Cardiac muscle cell (in vitro differentiated cells and primary cell): ENCODE data around the gene COLGALT1. TPM values are rescaled to one million over a fixed set of nuclear protein-coding genes. Genes with fewer than 3 reads are reported as not detected.

ENCODE experiments used
- DNase-seq, 2 donors: peaks; one replicate each; pipeline versions ENCODE4 v3.0.0 to v3.0.0-alpha.2; 2010 to 2017; ENCODE audit warnings: low read depth in 1 of 2, low spot score in 1 of 2
- H3K27ac ChIP-seq: fragments of 200-600 bp; sonication (generic); 2 replicates; pipeline ENCODE4 v1.5.1; 2016
- H3K27me3 ChIP-seq: fragments of 200-600 bp; sonication (generic); 2 replicates; pipeline ENCODE4 v1.6.0; 2016; ENCODE audit warnings: control low read depth
- H3K36me3 ChIP-seq: fragments of 200-600 bp; sonication (generic); 2 replicates; pipeline ENCODE4 v1.5.1; 2016; ENCODE audit warnings: control low read depth
- H3K4me1 ChIP-seq: fragments of 200-600 bp; sonication (generic); 2 replicates; pipeline ENCODE4 v1.8.1; 2017; ENCODE audit warnings: low read depth, mild to moderate bottlenecking, mixed run types
- H3K4me3 ChIP-seq: fragments of 200-600 bp; sonication (generic); 2 replicates; pipeline ENCODE4 v1.5.1; 2016; ENCODE audit warnings: mild to moderate bottlenecking
- H3K9me3 ChIP-seq: fragments of 200-600 bp; sonication (generic); 2 replicates; pipeline ENCODE4 v1.5.1; 2017; ENCODE audit warnings: low read depth, mild to moderate bottlenecking, control low read depth
- polyA plus RNA-seq: library from polyadenylated mRNA; unstranded; fragments of >200 nt; fragmentation: Nextera tagmentation; extraction: Ambion mirVana; gene quantifications from 2 replicates; pipeline ENCODE4 v1.2.1, GENCODE V29; 2016
- total RNA-seq: library from RNA; depleted of rRNA; stranded (reverse); fragments of >200 nt; gene quantifications from 2 replicates; pipeline ENCODE4 v1.2.3, GENCODE V29; 2016
- TF ChIP-seq, protein P1 (sequence below): IDR thresholded peaks from 2 replicates; pipeline ENCODE4 v1.5.1; 2012; ENCODE audit warnings: low read depth, mild to moderate bottlenecking, low read length

The COLGALT1 gene
- total and polyA plus RNA-seq, 2 experiments from 2014 or later: 41.1 to 93.5 TPM

GRCh38 chr19:17541184-17541759 is 14.2 kb upstream of the COLGALT1 start:
- Histone ChIP-seq H3K4me3 (no peak overlapping the region), H3K36me3 (no peaks in the 10 kb centered on the region), H3K4me1 (no peaks in the 10 kb centered on the region), H3K27ac (no peak overlapping the region), H3K27me3 (no peaks in the 10 kb centered on the region), H3K9me3 (no peaks in the 10 kb centered on the region)
- TF ChIP-seq, protein P1, sequence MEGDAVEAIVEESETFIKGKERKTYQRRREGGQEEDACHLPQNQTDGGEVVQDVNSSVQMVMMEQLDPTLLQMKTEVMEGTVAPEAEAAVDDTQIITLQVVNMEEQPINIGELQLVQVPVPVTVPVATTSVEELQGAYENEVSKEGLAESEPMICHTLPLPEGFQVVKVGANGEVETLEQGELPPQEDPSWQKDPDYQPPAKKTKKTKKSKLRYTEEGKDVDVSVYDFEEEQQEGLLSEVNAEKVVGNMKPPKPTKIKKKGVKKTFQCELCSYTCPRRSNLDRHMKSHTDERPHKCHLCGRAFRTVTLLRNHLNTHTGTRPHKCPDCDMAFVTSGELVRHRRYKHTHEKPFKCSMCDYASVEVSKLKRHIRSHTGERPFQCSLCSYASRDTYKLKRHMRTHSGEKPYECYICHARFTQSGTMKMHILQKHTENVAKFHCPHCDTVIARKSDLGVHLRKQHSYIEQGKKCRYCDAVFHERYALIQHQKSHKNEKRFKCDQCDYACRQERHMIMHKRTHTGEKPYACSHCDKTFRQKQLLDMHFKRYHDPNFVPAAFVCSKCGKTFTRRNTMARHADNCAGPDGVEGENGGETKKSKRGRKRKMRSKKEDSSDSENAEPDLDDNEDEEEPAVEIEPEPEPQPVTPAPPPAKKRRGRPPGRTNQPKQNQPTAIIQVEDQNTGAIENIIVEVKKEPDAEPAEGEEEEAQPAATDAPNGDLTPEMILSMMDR: no peak
- DNase-seq: no peak

- TF ChIP-seq, protein P1: no peak
- Histone ChIP-seq H3K4me3 (no peak overlapping the region), H3K36me3 (no peaks in the 10 kb centered on the region), H3K4me1 (no peaks in the 10 kb centered on the region), H3K27me3 (no peaks in the 10 kb centered on the region), H3K27ac (no peak overlapping the region), H3K9me3 (no peaks in the 10 kb centered on the region)
- no peak for DNase-seq
Observed at GRCh38 chr19:17542042-17542441, 13.4 kb upstream of the COLGALT1 start.

DNA sequence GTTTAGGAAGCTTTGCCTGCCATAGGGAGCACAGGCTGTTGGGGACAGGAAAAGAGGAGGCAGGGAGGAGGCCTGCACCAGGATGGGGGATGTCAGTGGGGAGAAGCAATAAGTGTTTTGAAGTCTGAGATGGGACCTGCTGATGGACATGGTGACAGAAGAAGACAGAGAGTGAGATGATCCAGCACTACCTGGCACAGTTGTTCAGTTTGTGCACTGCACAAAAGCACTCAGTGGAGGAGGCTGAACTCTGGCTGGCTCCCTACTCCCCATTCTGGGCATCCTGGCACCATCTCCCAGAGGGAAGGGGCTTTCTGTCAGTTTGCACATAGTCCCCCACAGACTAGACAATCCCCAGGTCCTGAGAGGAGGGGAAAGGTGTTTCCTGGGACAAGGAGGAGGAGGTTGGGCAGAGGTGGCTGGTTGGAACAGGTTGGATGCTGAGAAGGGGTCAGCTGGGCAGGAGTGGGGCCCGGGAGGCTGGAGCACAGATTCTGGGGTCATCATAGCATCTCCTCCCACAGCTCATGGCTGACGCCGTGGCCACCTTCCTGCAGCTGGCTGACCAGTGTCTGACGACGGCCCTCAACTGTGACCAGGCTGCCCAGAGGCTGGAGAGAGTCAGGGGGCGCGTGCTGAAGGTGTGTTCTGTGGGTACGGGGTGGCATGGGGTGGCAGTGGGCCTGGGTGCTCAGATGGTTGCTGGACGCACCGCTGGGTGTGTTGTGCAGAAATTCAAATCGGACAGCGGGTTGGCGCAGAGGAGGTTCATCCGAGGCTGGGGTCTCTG is 12.5 kb upstream of the COLGALT1 start:
- no peak for DNase-seq
- TF ChIP-seq, protein P1: no peak
- no peaks in the 10 kb centered on the region for H3K27me3 ChIP-seq
- H3K4me1 ChIP-seq: no peaks in the 10 kb centered on the region
- H3K36me3 ChIP-seq: no peaks in the 10 kb centered on the region
- H3K9me3 ChIP-seq: no peaks in the 10 kb centered on the region
- no peak overlapping the region for H3K27ac ChIP-seq
- no peak overlapping the region for H3K4me3 ChIP-seq

DNA sequence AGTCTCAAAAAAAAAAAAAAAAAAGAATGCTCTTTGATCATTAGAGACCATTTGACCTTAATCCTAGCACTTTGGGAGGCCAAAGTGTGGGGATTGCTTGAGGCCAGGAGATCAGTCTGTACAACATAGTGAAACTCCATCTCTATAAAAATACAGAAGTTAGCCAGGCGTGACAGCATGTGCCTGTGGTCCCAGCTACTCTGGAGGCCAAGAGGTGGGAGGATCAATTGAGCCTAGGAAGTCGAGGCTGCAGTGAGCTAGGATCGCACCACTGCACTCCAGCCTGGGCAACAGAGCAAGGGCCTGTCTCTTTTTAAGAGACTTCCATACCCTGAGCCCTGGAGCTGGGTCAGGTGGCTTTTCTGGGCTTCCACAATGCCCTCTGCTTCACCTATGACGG is 11.5 kb upstream of the COLGALT1 start:
- Histone ChIP-seq H3K27ac (no peak overlapping the region), H3K9me3 (no peaks in the 10 kb centered on the region), H3K4me3 (no peak overlapping the region), H3K36me3 (no peaks in the 10 kb centered on the region), H3K4me1 (no peaks in the 10 kb centered on the region), H3K27me3 (no peaks in the 10 kb centered on the region)
- TF ChIP-seq, protein P1: no peak
- no peak for DNase-seq

DNA sequence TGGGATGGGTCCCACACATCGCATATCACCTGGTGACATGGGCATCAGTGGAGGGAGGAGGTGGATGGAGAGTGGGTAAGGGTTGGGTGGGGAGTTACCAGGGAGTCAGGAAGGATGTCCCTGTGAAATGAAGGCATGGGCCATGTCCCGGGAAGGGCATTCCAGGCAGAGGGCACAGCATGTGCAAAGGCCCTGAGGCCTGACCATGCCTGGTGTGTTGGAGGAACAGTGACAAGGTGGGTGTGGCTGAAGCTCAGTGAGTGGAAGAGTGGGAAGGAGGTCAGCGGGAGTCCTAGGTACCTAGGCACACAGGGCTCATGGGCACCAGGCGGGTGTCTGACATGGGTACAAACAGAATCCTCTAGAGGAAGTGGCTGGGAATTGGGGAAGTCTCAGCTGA is 11.0 kb upstream of the COLGALT1 start:
- Histone ChIP-seq H3K4me1 (no peaks in the 10 kb centered on the region), H3K4me3 (no peak overlapping the region), H3K9me3 (no peaks in the 10 kb centered on the region), H3K27me3 (no peaks in the 10 kb centered on the region), H3K36me3 (no peaks in the 10 kb centered on the region), H3K27ac (no peak overlapping the region)
- TF ChIP-seq, protein P1: no peak
- no peak for DNase-seq
